Loucy (cell line): ENCODE measurements around the gene PRIMPOL.

Experiments used
- H2AFZ ChIP-seq: fragments of 200-600 bp; sonication (generic); 2 replicates; pipeline ENCODE4 v1.6.0; 2016; ENCODE audit warnings: antibody characterized with exemption, mild to moderate bottlenecking, low read length, moderate library complexity
- H3F3A ChIP-seq: fragments of 200-600 bp; 2 replicates; pipeline ENCODE4 v1.6.0; 2016; ENCODE audit warnings: antibody characterized with exemption, low read depth, mild to moderate bottlenecking
- H3K27me3 ChIP-seq: fragments of 200-600 bp; sonication (generic); 2 replicates; pipeline ENCODE4 v1.6.1; 2014; ENCODE audit warnings: low read length, mild to moderate bottlenecking; ENCODE audit not compliant: insufficient read depth, poor library complexity, severe bottlenecking
- H3K36me3 ChIP-seq: fragments of 200-600 bp; sonication (generic); 2 replicates; pipeline ENCODE4 v1.6.1; 2016; ENCODE audit warnings: low read length; ENCODE audit not compliant: insufficient read depth
- H3K4me1 ChIP-seq: fragments of 200-600 bp; sonication (generic); 2 replicates; pipeline ENCODE4 v1.5.1; 2014; ENCODE audit warnings: low read length, mild to moderate bottlenecking; ENCODE audit not compliant: insufficient read depth, poor library complexity, severe bottlenecking
- H3K4me2 ChIP-seq: fragments of 200-600 bp; sonication (generic); 2 replicates; pipeline ENCODE4 v1.6.0; 2014; ENCODE audit warnings: antibody characterized with exemption, low read length, low read depth, mild to moderate bottlenecking; ENCODE audit not compliant: poor library complexity, severe bottlenecking
- H3K4me3 ChIP-seq: fragments of 200-600 bp; sonication (generic); 2 replicates; pipeline ENCODE4 v1.5.1; 2014; ENCODE audit warnings: low read length, mild to moderate bottlenecking, mixed read lengths; ENCODE audit not compliant: poor library complexity, severe bottlenecking
- H3K79me2 ChIP-seq: fragments of 200-600 bp; sonication (generic); 2 replicates; pipeline ENCODE4 v1.6.1; 2014; ENCODE audit warnings: low read length; ENCODE audit not compliant: insufficient read depth
- H3K9ac ChIP-seq: fragments of 200-600 bp; sonication (generic); 2 replicates; pipeline ENCODE4 v1.6.0; 2014; ENCODE audit warnings: mild to moderate bottlenecking, low read depth, low read length, moderate library complexity; ENCODE audit not compliant: poor library complexity, severe bottlenecking
- H3K9me2 ChIP-seq: fragments of 200-600 bp; sonication (generic); replicated peaks from 2 replicates; pipeline ENCODE4 v1.6.1; 2016; ENCODE audit warnings: low read depth, low read length, mixed read lengths
- H3K9me3 ChIP-seq: fragments of 200-600 bp; sonication (generic); 2 replicates; pipeline ENCODE4 v1.6.1; 2014; ENCODE audit warnings: mild to moderate bottlenecking, antibody characterized with exemption, low read length, low read depth; ENCODE audit not compliant: insufficient read depth
- H4K20me1 ChIP-seq: fragments of 200-600 bp; sonication (generic); 2 replicates; pipeline ENCODE4 v1.6.0; 2014; ENCODE audit warnings: antibody characterized with exemption, low read length, mild to moderate bottlenecking; ENCODE audit not compliant: insufficient read depth, poor library complexity, severe bottlenecking
- CTCF ChIP-seq: fragments of 200-600 bp; sonication (generic); conservative IDR thresholded peaks from 2 replicates; pipeline ENCODE4 v1.5.1; 2014; ENCODE audit warnings: mild to moderate bottlenecking, antibody characterized with exemption, low read length
- EZH2phosphoT487 ChIP-seq: fragments of 200-600 bp; IDR thresholded peaks from 2 replicates; pipeline ENCODE4 v1.6.1; 2018; ENCODE audit warnings: antibody characterized with exemption, mild to moderate bottlenecking, moderate library complexity, borderline replicate concordance

Gene PRIMPOL

GRCh38 chr4:184688005-184688404 is 38.5 kb downstream of the PRIMPOL start:
- Histone ChIP-seq H3K27me3 (no peaks in the 10 kb centered on the region), H3K36me3 (peaks cover 6% of the 10 kb centered on the region; the same call in 1 of the 2 replicates), H3K4me1 (peaks cover 30% of the 10 kb centered on the region), H4K20me1 (no peaks in the 10 kb centered on the region), H3K9me2 (no peaks in the 10 kb centered on the region), H3K9me3 (no peaks in the 10 kb centered on the region), H3K79me2 (no peaks in the 10 kb centered on the region), H3F3A (peaks cover 4% of the 10 kb centered on the region; the same call in 1 of the 2 replicates), H3K4me3 (no peak overlapping the region), H3K9ac (peak overlapping the region; percentile 41), H2AFZ (no peak overlapping the region), H3K4me2 (no peak overlapping the region)
- no peak for TF ChIP-seq CTCF
- TF ChIP-seq EZH2phosphoT487 = no peak

GRCh38 chr4:184688447-184688846 is 38.9 kb downstream of the PRIMPOL start:
- Histone ChIP-seq H3K4me2 (no peak overlapping the region), H3K9me2 (no peaks in the 10 kb centered on the region), H2AFZ (no peak overlapping the region), H3K27me3 (no peaks in the 10 kb centered on the region), H4K20me1 (no peaks in the 10 kb centered on the region), H3F3A (peaks cover 4% of the 10 kb centered on the region; the same call in 1 of the 2 replicates), H3K4me1 (peaks cover 30% of the 10 kb centered on the region), H3K79me2 (no peaks in the 10 kb centered on the region), H3K9ac (peak overlapping the region; percentile 41), H3K36me3 (peaks cover 11% of the 10 kb centered on the region; the same call in 1 of the 2 replicates), H3K4me3 (no peak overlapping the region), H3K9me3 (no peaks in the 10 kb centered on the region)
- TF ChIP-seq EZH2phosphoT487 (no peak), CTCF (no peak)

- peaks cover 26% of the 10 kb centered on the region for H3K4me1 ChIP-seq
- H3K9me2 ChIP-seq = no peaks in the 10 kb centered on the region
- H3K27me3 ChIP-seq = no peaks in the 10 kb centered on the region
- H3F3A ChIP-seq = peaks cover under 1% of the 10 kb centered on the region; the same call in 1 of the 2 replicates
- no peak overlapping the region for H3K4me2 ChIP-seq
- no peak overlapping the region for H3K4me3 ChIP-seq
- no peak overlapping the region for H2AFZ ChIP-seq
- H3K9me3 ChIP-seq = no peaks in the 10 kb centered on the region
- H3K9ac ChIP-seq = no peak overlapping the region
- H4K20me1 ChIP-seq = no peaks in the 10 kb centered on the region
- no peaks in the 10 kb centered on the region for H3K79me2 ChIP-seq
- peaks cover 23% of the 10 kb centered on the region for H3K36me3 ChIP-seq
- TF ChIP-seq EZH2phosphoT487 (no peak), CTCF (no peak)
Observed at GRCh38 chr4:184689681-184690080, 40.1 kb downstream of the PRIMPOL start.
